Kidney (tissue), 14 donors: ENCODE results near the gene SKI. TPM values are rescaled to one million over a fixed set of nuclear protein-coding genes. Genes with fewer than 3 reads are reported as not detected.

ENCODE experiments used
- DNase-seq, 5 donors: peaks; one replicate each; pipeline ENCODE4 v3.0.0-alpha.2; 2013 to 2020
- FAIRE-seq: peaks from 2 replicates; lab custom pipeline; 2012; peaks lifted over from hg19 to GRCh38; lab: Jason Lieb, UNC
- H3K27ac ChIP-seq, 2 donors: one replicate each; pipeline ENCODE4 v1.7.0; 2013; ENCODE audit warnings: low read depth in 2 of 2, low read length in 2 of 2, inconsistent platforms in 1 of 2
- H3K27me3 ChIP-seq: one replicate; pipeline ENCODE4 v1.7.1; 2013; ENCODE audit warnings: low read length, inconsistent platforms; ENCODE audit not compliant: control insufficient read depth, insufficient read depth
- H3K36me3 ChIP-seq, 3 donors: one replicate each; pipeline versions ENCODE4 v1.7.0 to v1.7.1; 2013; ENCODE audit warnings: low read length in 3 of 3, control low read depth in 1 of 3, inconsistent platforms in 1 of 3; ENCODE audit not compliant: insufficient read depth in 3 of 3, control insufficient read depth in 2 of 3
- H3K4me1 ChIP-seq, 3 donors: one replicate each; pipeline versions ENCODE4 v1.7.0 to v1.7.1; 2013; ENCODE audit warnings: low read length in 3 of 3, inconsistent platforms in 1 of 3, low read depth in 1 of 3; ENCODE audit not compliant: control insufficient read depth in 2 of 3, insufficient read depth in 2 of 3
- H3K4me3 ChIP-seq, 3 donors: one replicate each; pipeline versions ENCODE4 v1.7.0 to v1.8.1; 2013; ENCODE audit warnings: low read length in 3 of 3, control low read depth in 1 of 3, inconsistent platforms in 1 of 3
- H3K9ac ChIP-seq, 3 donors: one replicate each; pipeline versions ENCODE4 v1.7.0 to v1.7.1; 2013; ENCODE audit warnings: low read length in 3 of 3, control low read depth in 1 of 3, inconsistent platforms in 1 of 3
- H3K9me3 ChIP-seq, 3 donors: one replicate each; pipeline versions ENCODE4 v1.7.0 to v1.7.1; 2013; ENCODE audit warnings: low read length in 3 of 3, control low read depth in 1 of 3, inconsistent platforms in 1 of 3; ENCODE audit not compliant: control insufficient read depth in 2 of 3, insufficient read depth in 1 of 3
- CTCF ChIP-seq: IDR thresholded peaks from 3 replicates; pipeline ENCODE4 v1.5.1; 2012; ENCODE audit warnings: mild to moderate bottlenecking, moderate library complexity, borderline replicate concordance; ENCODE audit not compliant: insufficient read depth; ENCODE audit errors: extremely low read depth
- intact Hi-C: fragments of 100-400 bp; cut with DNase I; formaldehyde crosslinking; loops from one replicate; pipeline ENCODE4 v1.11.1; 2022
- polyA plus RNA-seq: library from polyadenylated mRNA; stranded (reverse); fragments of 350-450 nt; fragmentation: Illumina TruSeq; extraction: RNeasy Lipid Tissue Mini Kit (QIAGEN cat#74804); gene quantifications from one replicate; pipeline ENCODE4 v1.2.3, GENCODE V29; 2014; ENCODE audit warnings: low read depth, low replicate concordance; ENCODE audit not compliant: insufficient read depth
- total RNA-seq: library from RNA; stranded (reverse); fragmentation: NEBNext Ultra II Directional; extraction: Animal tissue kit (Norgen Biotek cat#: 25700); gene quantifications from one replicate; pipeline ENCODE4 v1.2.1, GENCODE V29; 2021
- donor health status: control.
- donor health status: control.
- donor health status: control.
- donor health status: control.
- donor health status: control.
- donor health status: DM: yes; HTN: yes; CAD: no.
- donor health status: Normal renal cell carcinoma (clear cell type).

Gene SKI
- total and polyA plus RNA-seq, 2 donors from 2014 or later = 9.2 to 78.6 TPM

GRCh38 chr1:2334883-2335534 is 106.9 kb downstream of the SKI start:
- FAIRE-seq (no peak), DNase-seq (no peak)
- Histone ChIP-seq H3K9ac (no peak overlapping the region), H3K27me3 (no peaks in the 10 kb centered on the region), H3K4me1 (no peaks in the 10 kb centered on the region), H3K27ac (no peak overlapping the region), H3K9me3 (no peaks in the 10 kb centered on the region), H3K4me3 (no peak overlapping the region), H3K36me3 (no peaks in the 10 kb centered on the region)
- TF ChIP-seq CTCF = no peak
- intact Hi-C loops = no loop called here

GRCh38 chr1:2335721-2336455 is 107.8 kb downstream of the SKI start:
- Histone ChIP-seq H3K27me3 (no peaks in the 10 kb centered on the region), H3K9me3 (no peaks in the 10 kb centered on the region), H3K36me3 (no peaks in the 10 kb centered on the region), H3K4me1 (no peaks in the 10 kb centered on the region), H3K9ac (no peak overlapping the region), H3K27ac (no peak overlapping the region), H3K4me3 (no peak overlapping the region)
- FAIRE-seq (no peak), DNase-seq (peak in 2 of 5 donors; percentile 44 to 63)
- intact Hi-C loops = no loop called here
- TF ChIP-seq CTCF = no peak

GRCh38 chr1:2336499-2336898 is 108.4 kb downstream of the SKI start:
- Histone ChIP-seq H3K4me1 (no peaks in the 10 kb centered on the region), H3K27ac (no peak overlapping the region), H3K36me3 (no peaks in the 10 kb centered on the region), H3K4me3 (no peak overlapping the region), H3K27me3 (no peaks in the 10 kb centered on the region), H3K9me3 (no peaks in the 10 kb centered on the region), H3K9ac (no peak overlapping the region)
- no peak for FAIRE-seq
- TF ChIP-seq CTCF = no peak
- intact Hi-C loops = no loop called here
- no peak for DNase-seq
